Stomach (tissue), 4 donors: ENCODE data around the gene BCL6.

Source experiments
- CTCF ChIP-seq, 7 experiments: fragments of 450-650 bp in 4 of 7; fragments of 200-600 bp in 3 of 7; sonication (generic) in 3 of 7; IDR thresholded peaks; one replicate each; pipeline ENCODE4 v1.5.1; 2016 to 2019; ENCODE audit warnings: antibody characterized with exemption in 7 of 7, control low read depth in 2 of 7, mild to moderate bottlenecking in 1 of 7
- EP300 ChIP-seq: sonication (generic); formaldehyde crosslinking; IDR thresholded peaks from one replicate; pipeline ENCODE4 v1.6.1; 2017; ENCODE audit warnings: antibody characterized with exemption
- POLR2A ChIP-seq, 4 donors: fragments of 450-650 bp; IDR thresholded peaks; one replicate each; pipeline ENCODE4 v1.6.1; 2016; ENCODE audit warnings: antibody characterized with exemption in 4 of 4, control low read depth in 2 of 4, mild to moderate bottlenecking in 1 of 4, moderate library complexity in 1 of 4
- POLR2AphosphoS5 ChIP-seq, 3 donors: sonication (generic); formaldehyde crosslinking; IDR thresholded peaks; one replicate each; pipeline ENCODE4 v1.6.1; 2016; ENCODE audit warnings: antibody characterized with exemption in 3 of 3

GRCh38 chr3:187693431-187693830 is 51.8 kb downstream of the BCL6 start:
- TF ChIP-seq POLR2A (IDR thresholded peaks at IDR 0.05) (no peak), CTCF (IDR thresholded peaks at IDR 0.05) (no peak), POLR2AphosphoS5 (IDR thresholded peaks at IDR 0.05) (no peak), EP300 (no peak)
